Lower lobe of right lung (tissue), 2 donors: Measurements from ENCODE around the gene PCDHGC5. TPM values are rescaled to one million over a fixed set of nuclear protein-coding genes. Genes with fewer than 3 reads are reported as not detected.
A peak's percentile ranks its signal among the peaks of the same experiment; 100 is the strongest.

Source experiments
- ATAC-seq, 2 donors: fragments of 200-7000 bp; cut with Tn5 transposase; one replicate each; pipeline ENCODE4 v1.9.1; 2020 to 2022; ENCODE audit warnings: mild to moderate bottlenecking in 2 of 2, moderate library complexity in 2 of 2
- DNase-seq: peaks from one replicate; pipeline ENCODE4 v3.0.0-alpha.2; 2020
- H3K27ac ChIP-seq: fragments of 200-600 bp; one replicate; pipeline ENCODE4 v1.8.0; 2022
- H3K27me3 ChIP-seq: fragments of 200-600 bp; one replicate; pipeline ENCODE4 v1.8.0; 2022; ENCODE audit warnings: low read depth
- H3K36me3 ChIP-seq: fragments of 200-600 bp; one replicate; pipeline ENCODE4 v1.8.0; 2022; ENCODE audit warnings: mild to moderate bottlenecking
- H3K4me1 ChIP-seq: fragments of 200-600 bp; one replicate; pipeline ENCODE4 v1.8.0; 2022
- H3K4me3 ChIP-seq: fragments of 200-600 bp; one replicate; pipeline ENCODE4 v1.8.0; 2022; ENCODE audit warnings: mild to moderate bottlenecking
- H3K9me3 ChIP-seq: fragments of 200-600 bp; one replicate; pipeline ENCODE4 v1.8.0; 2022
- intact Hi-C: fragments of 100-400 bp; cut with DNase I; formaldehyde crosslinking; loops from one replicate; pipeline ENCODE4 v1.11.0; 2022
- total RNA-seq: library from RNA; stranded (reverse); fragmentation: NEBNext Ultra II Directional; extraction: Animal tissue kit (Norgen Biotek cat#: 25700); gene quantifications from one replicate; pipeline ENCODE4 v1.2.1, GENCODE V29; 2021
- TF ChIP-seq, protein P1 (sequence below): fragments of 200-600 bp; IDR thresholded peaks from one replicate; pipeline ENCODE4 v1.8.0; 2022; ENCODE audit warnings: antibody characterized with exemption, mild to moderate bottlenecking
- donor health status: DM: no; HTN: yes; CAD: no; lungs with severe emphysema.

Gene PCDHGC5
- total RNA-seq, 1 donor from 2014 or later = 1.8 TPM

DNA sequence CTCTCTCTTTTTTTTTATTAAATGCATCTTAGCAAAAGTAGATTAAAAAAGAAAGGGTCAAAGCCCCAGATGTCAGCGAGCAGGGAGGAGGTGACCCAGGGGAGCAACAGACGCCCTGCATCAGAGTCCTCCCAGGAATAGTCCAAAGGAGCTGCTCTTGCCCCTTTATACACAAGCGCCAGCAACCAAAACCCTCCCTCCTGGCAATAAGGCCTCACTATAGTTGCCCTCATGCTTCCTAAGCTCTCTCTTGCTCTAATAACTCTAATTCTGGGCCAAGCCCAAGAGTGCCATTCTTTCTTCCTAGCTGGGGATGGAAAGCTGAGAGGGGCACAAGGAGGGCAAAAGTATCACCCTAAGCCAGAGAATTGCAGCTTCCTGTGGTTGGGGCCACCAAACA lies 26.3 kb downstream of the PCDHGC5 start:
- H3K4me1 ChIP-seq = peaks cover 74% of the 10 kb centered on the region
- H3K36me3 ChIP-seq = peaks cover 69% of the 10 kb centered on the region
- DNase-seq = no peak
- no peaks in the 10 kb centered on the region for H3K9me3 ChIP-seq
- TF ChIP-seq, protein P1, sequence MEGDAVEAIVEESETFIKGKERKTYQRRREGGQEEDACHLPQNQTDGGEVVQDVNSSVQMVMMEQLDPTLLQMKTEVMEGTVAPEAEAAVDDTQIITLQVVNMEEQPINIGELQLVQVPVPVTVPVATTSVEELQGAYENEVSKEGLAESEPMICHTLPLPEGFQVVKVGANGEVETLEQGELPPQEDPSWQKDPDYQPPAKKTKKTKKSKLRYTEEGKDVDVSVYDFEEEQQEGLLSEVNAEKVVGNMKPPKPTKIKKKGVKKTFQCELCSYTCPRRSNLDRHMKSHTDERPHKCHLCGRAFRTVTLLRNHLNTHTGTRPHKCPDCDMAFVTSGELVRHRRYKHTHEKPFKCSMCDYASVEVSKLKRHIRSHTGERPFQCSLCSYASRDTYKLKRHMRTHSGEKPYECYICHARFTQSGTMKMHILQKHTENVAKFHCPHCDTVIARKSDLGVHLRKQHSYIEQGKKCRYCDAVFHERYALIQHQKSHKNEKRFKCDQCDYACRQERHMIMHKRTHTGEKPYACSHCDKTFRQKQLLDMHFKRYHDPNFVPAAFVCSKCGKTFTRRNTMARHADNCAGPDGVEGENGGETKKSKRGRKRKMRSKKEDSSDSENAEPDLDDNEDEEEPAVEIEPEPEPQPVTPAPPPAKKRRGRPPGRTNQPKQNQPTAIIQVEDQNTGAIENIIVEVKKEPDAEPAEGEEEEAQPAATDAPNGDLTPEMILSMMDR = no peak
- no peak overlapping the region for H3K4me3 ChIP-seq
- peak overlapping the region; percentile 87 for H3K27ac ChIP-seq
- no peak for ATAC-seq
- H3K27me3 ChIP-seq = no peaks in the 10 kb centered on the region
- intact Hi-C loops = no loop called here

DNA sequence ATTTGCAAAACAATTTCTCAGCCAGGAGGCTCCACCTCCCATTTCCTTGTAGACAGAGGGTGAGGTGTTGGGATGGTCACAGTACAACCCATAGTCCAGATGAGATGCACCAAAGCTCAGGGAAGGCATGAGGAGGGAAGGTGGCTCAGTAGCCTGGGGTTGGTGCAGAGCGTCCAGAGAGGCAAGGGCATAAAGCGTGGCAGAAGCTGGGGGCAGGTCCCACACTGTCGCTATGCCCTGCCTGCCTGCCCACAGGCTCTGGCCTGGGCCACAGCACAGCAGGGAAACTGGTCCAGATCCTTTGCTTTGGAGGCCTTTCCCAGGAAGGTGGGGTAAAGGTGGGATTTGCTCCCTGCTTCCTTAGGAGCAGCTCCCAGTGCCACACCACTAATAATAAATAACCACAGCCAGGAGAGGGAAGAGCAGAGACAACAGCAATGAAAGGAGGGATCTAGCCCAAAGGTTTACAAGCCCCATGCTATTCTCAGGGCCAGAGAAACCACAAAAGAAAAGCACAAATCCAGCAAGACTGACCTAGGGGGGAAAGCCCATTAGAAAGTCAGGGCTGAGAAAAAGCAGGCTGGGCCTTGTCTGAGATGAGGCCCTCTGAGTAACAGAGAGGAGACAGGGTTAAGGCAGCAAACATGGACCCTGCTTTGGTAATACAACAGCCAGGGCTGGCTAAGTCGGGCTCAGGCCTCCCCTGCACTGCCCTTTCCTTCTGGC lies 27.2 kb downstream of the PCDHGC5 start:
- H3K36me3 ChIP-seq = peaks cover 66% of the 10 kb centered on the region

DNA sequence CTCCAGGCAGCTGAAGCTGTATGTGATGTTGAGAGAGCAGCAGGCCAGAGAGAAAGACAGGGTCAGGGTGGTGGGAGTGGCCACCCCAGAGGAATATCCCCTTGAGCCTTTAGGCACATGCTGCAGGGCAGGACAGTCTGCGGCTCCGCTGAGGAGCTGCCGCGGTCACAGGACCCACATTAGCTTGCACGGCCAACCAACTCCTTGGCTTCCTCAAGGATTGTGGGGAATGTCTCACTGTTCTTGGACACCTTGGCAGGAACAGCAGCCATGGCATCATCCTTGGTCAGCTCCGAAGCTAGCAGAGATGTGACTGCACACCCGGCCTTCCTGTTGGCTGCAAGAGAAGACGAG lies 27.8 kb downstream of the PCDHGC5 start:
- no peaks in the 10 kb centered on the region for H3K9me3 ChIP-seq
- TF ChIP-seq, protein P1 = no peak
- peak overlapping the region; percentile 87 for H3K27ac ChIP-seq
- H3K4me3 ChIP-seq = no peak overlapping the region
- peaks cover 63% of the 10 kb centered on the region for H3K36me3 ChIP-seq
- no peak for DNase-seq
- no peak for ATAC-seq
- H3K4me1 ChIP-seq = peaks cover 89% of the 10 kb centered on the region
- intact Hi-C loops = no loop called here
- H3K27me3 ChIP-seq = no peaks in the 10 kb centered on the region

More for the DNA sequence above, 27.2 kb downstream of the PCDHGC5 start:
- no peak for DNase-seq
- TF ChIP-seq, protein P1 = no peak
- Histone ChIP-seq H3K27ac (peak overlapping the region; percentile 87), H3K4me1 (peaks cover 83% of the 10 kb centered on the region), H3K4me3 (no peak overlapping the region), H3K9me3 (no peaks in the 10 kb centered on the region), H3K27me3 (no peaks in the 10 kb centered on the region)
- intact Hi-C loops = no loop called here
- no peak for ATAC-seq

DNA sequence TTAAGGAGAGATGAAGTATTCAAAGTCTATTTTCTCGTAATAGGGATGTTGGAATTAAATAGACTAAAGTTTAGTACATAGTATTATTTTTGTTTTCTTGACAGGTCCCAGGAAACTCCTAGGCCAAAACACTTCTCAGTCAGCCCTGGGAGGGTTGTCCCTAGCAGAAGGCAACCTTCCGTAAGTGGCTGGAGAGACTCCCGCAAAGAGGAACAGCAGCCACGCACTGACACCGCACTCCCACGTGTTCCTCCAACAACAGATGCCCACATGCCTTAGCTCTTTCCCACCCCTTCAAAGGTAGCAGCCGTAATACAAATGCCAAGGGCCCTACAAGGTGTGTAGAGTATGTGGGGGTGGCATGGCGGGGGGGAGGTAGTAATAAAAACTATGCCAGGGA lies 28.4 kb downstream of the PCDHGC5 start:
- Histone ChIP-seq H3K27ac (peak overlapping the region; percentile 87), H3K9me3 (no peaks in the 10 kb centered on the region), H3K27me3 (no peaks in the 10 kb centered on the region), H3K4me3 (no peak overlapping the region), H3K4me1 (peaks cover 92% of the 10 kb centered on the region), H3K36me3 (peaks cover 65% of the 10 kb centered on the region)
- TF ChIP-seq, protein P1 = no peak
- intact Hi-C loops = no loop called here
- ATAC-seq (no peak), DNase-seq (no peak)

DNA sequence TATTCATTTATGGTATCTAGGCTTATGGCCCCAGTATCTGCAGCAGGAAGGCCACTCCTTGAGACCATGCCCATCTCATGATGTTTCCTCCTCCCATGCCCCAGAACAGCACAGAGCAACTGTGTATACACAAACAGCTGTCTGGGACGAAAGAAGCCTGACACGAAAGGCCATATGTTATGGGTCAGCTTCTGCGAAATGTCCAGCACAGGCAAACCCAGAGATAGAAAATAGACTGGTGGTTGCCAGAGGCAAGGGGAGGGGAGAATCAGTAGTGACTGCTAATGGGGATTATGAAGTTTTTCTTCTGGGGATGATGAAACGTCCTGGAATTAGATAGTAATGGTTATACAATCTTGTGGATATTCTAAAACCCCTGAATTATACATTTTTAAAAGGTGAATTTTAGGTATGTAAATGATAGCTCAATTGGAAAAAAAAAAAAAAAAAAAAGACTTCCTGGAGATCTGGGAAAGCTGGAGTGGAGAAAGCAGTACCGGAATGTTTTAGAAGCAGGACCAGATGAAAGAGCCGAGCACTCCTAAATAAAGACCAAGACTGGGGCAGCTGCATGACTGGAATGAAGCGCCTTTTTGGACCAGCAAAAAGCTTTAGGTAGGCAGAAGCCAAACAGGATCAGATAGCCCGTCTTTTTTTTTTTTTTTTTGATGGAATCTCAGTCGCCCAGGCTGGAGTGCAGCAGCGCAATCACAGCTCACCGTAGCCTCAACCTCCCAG lies 29.2 kb downstream of the PCDHGC5 start:
- Histone ChIP-seq H3K9me3 (no peaks in the 10 kb centered on the region), H3K4me1 (peaks cover 92% of the 10 kb centered on the region), H3K4me3 (no peak overlapping the region), H3K36me3 (peaks cover 72% of the 10 kb centered on the region), H3K27ac (peak overlapping the region; percentile 66), H3K27me3 (no peaks in the 10 kb centered on the region)
- intact Hi-C loops = no loop called here
- DNase-seq (no peak), ATAC-seq (no peak)
- TF ChIP-seq, protein P1 = no peak
